ENCODE results near the gene KLF1.
"Not testable (repeated sequence)": the region's sequence is repeated elsewhere in the genome, so short reads cannot be mapped to it uniquely, and the experiment has no call there.

Gene KLF1

DNA sequence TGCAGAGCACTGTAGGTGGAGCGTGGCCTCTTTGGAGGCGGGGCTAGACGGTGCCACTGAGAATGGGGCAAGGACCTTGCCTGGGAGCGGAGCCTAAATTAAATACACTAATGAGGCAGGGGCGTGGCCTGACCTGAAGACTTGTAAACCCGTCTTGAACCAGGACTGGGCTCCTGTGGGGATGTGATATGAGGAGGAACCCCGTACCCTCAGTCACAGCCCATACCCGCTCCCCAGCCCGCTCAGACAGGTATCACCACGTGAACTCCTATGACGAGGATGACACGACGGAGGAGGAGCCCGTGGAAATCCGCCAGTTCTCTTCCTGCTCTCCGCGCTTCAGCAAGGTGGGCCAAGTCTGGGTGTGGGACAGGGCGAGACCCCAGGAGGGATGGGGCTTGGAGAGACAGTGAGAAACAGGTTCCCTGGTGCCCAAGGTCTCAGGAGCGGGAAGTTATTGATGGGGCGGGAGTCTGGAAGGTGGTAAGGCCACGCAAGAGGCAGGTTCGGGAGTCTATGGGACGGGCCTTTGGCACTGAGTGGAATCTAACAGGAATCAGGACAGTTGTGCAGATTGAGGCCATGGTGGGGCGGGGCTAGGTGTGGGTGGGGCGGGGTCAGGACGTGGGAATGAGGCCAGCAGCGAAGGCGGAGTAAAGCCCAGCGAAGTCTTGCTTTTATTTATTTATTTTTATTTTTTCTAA lies 20.4 kb downstream of the KLF1 start:
- no peak for DNase-seq

DNA sequence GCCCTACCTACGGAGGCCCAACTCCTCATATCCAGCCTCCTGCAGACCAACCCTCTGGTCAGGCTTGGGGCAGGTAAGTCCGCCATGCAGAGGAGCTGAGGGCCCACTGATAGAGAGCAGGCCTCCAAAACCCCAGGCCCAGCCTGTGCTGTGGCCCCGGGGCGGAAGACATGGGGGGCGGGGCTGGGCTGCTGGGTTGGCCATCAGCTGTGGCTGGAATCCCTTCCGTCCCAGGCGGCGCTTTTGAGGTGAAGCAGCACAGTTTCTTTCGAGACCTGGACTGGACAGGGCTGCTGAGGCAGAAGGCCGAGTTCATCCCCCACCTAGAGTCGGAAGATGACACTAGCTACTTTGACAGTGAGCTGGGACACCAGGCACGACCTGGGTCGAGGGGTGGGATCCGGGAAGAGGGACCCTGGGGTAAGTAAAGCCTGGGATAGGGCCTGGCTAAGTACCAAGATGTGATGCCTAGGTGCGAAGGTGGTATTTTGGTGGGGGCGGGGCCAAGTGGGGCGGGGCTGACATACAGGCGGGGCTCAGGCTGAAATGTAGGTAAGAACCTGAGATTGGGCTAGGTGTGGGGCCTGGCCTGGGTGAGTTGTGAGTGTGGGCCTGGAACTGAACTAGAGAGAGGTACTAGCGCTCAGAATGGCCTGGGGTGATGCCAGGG lies 21.1 kb downstream of the KLF1 start:
- DNase-seq, result no peak

DNA sequence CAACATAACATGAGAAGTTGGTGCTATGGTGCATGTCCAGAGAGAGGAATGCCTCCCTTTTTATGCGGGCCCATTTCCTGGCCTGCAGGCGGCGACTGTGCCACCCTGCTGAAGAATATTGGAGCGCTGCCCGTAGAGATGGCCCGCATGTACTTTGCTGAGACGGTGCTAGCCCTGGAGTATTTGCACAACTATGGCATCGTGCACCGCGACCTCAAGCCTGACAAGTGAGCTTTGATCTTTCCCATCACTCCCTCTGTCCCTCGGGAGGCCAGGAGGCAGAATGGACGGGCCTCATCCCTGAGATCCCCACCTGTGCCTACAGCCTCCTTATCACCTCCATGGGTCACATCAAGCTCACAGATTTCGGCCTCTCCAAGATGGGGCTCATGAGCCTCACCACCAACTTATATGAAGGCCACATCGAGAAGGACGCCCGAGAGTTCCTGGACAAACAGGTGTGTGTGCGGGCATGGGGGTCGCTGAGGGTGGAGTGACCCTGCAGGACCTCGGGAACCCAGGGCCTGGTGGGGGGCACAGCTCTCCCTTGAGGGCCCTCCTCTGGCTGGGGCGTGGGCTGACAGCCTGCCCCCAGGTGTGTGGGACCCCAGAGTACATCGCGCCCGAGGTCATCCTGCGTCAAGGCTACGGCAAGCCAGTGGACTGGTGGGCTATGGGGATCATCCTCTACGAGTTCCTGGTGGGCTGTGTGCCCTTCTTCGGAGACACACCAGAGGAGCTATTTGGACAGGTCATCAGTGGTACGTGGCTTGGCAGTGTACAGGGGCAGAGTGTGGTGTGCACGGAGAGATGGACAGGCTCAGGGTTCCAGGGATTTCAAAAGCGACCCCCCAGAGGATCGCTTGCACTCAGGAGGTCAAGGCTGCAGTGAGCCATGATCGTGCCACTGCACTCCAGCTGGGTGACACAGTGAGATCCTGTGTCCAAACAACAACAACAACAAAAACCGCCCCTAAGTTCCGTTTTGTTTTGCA lies 22.0 kb downstream of the KLF1 start:
- no peak for DNase-seq

DNA sequence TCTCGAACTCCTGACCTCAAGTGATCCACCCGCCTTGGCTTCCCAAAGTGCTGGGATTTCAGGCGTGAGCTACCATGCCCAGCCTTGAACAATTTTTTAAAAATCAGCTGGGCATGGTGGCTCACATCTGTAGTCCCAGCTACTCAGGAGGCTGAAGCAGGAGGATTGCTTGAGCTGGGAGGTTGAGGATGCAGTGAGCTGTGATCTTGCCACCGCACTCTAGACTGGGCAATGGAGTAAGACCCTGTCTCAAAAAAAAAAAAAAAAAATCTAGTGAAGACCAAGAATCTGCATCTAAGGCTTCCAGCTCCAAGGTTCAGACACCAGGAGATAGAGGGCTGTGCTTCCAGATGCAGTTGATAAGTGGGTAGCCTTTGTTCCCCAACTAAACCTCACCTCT lies 22.9 kb downstream of the KLF1 start:
- DNase-seq, result no peak

DNA sequence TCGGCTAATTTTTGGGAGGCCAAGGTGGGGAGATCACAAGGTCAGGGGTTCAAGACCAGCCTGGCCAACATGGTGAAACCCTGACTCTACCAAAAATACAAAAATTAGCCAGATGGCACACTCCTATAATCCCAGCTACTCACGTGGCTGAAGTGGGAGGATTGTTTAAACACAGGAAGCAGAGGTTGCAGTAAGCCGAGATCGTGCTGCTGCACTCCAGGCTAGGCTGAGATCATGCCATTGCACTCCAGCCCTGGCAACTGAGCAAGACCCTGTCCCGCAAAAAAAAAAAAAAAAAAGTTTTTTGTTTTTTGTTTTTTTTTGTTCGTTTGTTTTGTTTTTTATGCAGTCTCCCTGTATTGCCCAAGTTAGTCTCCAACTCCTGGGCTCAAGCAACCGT lies 27.5 kb downstream of the KLF1 start:
- no peak for DNase-seq

DNA sequence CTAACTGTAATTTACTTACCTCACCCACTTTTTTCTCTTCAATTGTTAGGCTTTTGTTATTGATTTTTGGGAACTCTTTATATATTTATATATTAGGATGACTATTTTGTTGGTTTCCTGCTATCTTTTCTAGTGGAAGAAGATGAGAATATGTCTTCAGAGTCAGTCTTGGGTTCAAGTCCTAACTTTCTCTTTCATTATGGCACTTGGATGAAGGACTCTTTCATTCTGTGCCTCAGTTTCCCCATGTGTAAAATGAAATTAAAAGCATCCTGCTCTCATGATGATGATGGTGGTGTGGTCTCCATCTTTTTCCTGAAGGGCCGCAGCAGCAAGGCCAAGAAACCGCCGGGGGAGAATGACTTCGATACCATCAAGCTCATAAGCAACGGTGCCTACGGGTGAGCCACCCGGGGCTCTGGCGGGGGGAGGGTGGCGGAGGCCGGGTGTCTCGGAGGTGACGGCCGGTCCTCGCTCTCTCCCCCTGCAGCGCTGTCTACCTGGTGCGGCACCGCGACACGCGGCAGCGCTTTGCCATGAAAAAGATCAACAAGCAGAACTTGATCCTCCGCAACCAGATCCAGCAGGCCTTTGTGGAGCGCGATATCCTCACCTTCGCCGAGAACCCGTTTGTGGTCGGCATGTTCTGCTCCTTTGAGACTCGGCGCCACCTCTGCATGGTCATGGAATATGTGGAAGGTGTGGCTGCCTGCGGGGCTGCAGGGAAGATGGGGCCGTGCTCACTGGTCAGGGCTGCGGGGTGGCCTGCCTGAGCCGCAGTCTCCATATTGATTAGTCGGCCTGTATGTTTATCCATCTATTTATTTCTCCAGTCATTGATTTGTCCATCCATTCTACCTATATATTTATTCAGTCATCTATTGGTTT lies 28.7 kb downstream of the KLF1 start:
- DNase-seq, result no peak

DNA sequence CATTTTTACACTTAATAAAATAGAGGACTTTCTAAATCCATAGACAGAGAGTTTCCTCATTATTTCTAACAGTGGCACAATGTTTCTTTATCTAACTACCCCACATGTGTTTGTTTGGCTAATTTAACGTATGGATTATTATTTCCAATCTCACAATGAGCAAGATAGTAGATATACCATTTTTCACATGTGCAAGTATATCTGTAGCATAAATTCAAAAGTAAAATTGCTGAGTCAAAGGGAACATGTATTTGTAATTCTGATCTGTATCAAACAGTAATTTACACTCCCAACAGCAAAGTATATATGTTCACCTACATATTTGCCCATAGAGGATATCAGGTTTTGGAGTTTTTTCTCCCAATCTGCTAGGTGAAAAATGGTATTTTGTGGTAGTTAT lies 30.3 kb downstream of the KLF1 start:
- DNase-seq, result no peak

DNA sequence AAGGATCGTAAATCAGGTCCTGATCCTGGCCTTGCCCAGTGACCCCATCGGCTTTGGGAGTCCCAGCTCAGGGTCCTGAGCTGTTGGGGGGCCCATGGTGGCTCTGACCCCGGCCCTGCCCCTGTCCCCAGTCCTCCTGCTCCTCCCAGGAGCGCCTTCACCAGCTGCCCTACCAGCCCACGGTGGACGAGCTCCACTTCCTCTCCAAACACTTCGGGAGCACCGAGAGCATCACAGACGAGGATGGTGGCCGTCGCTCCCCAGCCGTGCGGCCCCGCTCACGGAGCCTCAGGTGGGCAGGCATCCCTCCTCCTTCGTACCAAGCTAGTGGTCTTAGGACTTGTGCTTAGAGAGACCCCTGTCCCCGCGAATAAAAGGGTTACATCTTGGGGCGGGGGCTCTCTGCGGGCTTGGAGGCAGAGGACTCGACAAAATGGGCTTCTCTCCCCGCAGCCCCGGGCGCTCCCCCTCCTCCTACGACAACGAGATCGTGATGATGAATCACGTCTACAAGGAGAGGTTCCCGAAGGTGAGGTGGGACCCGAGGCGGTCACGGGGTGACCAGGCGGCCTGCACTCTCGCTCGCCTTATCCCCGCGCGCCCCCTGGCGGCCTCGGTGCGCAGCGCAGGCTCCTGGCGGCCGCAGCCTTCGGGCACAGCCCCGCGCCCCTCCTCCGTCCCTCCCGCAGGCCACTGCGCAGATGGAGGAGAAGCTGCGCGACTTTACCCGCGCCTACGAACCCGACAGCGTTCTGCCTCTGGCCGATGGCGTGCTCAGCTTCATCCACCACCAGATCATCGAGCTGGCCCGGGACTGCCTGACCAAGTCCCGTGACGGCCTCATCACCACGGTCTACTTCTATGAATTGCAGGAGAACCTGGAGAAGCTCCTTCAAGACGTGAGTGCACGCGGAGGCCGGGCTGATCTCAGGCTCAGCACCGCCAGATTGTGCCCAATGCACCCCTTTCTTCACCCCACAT lies 39.6 kb downstream of the KLF1 start:
- DNase-seq, result peak; percentile 97

DNA sequence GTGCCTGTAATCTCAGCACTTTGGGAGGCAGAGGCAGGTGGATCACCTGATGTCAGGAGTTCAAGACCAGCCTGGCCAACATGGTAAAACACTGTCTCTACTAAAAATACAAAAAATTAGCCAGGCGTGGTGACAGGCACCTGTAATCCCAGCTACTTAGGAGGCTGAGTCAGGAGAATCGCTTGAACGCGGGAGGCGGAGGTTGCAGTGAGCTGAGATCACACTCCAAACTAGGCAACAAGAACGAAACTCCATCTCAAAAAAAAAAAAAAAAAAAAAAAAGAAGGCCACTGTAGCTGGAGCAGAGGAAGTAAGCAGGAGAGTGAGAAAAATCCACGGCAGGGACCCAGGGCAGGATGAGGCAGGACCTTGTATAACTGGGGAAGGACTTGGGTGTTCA lies 40.4 kb downstream of the KLF1 start:
- DNase-seq, result not testable (repeated sequence)

DNA sequence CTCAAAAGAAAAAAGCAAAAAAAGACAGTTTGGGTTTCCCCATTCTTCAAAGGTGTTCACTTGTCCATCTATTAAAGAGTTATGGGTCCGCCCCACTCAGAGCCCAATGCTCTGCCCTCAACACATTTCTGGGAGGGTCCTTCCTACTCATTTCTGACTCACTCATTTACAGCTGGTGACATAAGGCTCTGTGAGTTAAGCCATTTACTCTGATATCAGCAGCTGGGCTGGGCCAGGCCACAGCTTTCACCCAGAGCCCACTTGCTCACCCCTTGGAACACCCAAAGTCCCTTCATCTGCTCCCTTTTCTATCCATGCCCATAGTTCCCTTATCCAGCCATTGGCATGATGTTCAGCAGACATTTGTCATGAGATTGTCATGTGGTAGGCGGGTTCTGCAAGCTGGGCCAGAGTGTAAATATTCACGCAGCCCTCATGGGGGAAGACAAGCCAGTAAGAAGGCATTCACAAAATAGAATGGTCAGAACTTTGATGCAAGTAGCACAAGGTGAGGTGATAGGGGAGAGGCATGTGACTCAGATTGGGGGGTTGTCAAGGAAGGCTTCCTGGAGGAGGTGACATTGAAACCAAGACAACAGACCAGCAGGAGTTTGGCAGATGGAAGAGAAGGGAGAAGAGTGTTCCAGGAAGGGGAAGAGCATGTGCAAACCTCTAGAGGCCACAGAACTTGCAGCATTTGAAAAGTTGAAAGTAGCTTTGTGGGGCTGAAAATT lies 42.8 kb downstream of the KLF1 start:
- DNase-seq, result no peak

DNA sequence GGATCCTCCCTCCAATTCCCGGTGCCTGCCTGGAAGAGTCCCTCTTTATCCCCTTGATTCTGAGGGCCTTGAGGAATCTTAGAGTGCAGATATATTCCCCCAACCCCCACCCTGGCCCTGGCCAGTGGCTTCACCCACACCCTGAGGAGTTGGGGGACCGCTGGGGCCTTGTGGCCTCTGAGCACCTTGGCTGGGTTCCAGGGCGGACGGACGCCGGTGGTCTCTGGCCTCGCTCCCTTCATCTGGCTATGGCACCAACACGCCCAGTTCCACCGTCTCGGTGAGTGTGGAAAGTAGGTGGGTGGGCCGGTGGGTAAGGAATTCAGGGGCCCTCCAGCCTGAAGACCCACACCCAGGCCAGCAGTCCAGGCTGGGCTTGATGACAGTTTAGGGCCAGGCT lies 43.7 kb downstream of the KLF1 start:
- DNase-seq, result no peak

DNA sequence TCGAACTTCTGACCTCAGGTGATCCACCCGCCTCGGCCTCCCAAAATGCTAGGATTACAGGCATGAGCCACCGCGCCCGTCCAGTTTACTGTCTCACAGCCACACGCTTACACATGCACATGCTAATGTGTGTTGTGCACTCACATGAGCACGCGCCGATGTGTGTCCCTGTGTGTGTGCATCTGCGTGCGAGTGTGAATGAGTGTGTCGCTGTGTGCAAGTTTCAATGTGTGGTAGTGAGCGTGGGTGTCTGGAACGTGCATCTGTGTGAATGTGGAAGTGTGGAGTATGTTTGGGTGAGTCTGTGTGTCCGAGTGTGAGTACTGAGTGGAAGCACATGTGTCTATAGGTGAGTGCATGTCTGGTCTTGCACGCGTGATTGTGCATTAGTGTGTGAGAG lies 44.5 kb downstream of the KLF1 start:
- DNase-seq, result no peak

DNA sequence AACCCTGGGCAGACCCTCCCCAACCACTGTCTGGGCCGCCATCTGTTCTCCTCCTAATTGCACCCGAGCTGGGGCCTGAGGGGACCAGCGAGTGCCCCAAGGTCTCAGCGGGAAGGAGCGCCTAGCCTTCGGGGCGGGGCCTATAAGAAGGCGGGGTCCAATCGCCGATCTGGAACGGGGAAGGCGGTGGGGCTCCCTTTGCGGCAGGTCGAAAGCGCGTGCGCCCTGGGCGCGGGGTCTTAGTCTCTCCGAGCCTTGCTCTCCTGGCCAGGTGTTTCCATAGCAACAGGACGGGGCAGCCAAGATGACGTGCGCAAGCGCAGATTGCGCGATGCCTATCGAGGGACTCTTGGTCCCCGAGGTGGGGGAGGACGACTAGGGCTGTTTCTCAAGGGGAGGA lies 45.9 kb downstream of the KLF1 start:
- DNase-seq, result peak; percentile 66

DNA sequence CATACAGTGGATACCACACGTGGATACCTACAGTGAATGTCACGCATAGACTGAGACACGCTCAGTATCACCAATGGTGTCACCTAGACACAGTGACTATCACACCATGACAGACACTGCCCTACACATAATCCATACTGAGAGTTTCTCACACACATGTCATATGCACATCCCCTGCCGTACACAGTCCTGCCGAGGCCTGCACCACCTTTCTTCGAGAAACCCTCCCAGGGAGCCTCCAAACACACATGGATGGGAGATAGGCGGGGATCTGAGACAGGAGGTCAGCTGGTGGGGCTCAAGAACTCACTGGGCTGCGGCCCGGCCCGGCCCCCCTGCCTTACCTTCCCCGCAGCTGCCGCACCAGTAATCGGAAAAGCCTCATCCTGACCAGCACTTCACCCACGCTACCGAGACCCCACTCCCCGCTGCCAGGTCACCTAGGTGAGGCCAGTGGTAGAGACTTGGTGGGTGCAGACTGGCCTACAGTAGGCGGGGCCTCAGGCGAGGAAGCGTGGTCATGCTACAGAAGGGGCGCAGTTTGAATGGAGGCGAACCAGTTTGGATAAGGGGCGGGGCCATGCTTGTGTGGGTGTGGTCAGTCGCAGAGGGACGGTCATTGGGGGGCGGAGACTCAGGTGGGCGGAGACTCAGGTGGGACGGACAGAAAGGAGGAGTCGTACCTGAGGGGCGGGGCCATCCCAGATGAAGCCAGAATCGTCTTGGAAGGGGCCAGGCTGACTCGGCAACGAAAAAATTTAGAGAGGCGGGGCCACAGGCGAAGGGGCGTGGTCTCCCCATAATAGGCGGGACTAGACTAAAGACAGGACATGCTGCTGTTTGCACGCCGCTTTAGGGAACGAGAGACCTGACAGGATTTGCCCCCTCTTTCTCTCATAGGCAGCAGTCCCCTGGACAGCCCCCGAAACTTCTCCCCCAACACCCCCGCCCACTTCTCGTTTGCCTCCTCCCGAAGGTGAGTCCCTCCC lies 46.6 kb downstream of the KLF1 start:
- DNase-seq, result peak; percentile 67

DNA sequence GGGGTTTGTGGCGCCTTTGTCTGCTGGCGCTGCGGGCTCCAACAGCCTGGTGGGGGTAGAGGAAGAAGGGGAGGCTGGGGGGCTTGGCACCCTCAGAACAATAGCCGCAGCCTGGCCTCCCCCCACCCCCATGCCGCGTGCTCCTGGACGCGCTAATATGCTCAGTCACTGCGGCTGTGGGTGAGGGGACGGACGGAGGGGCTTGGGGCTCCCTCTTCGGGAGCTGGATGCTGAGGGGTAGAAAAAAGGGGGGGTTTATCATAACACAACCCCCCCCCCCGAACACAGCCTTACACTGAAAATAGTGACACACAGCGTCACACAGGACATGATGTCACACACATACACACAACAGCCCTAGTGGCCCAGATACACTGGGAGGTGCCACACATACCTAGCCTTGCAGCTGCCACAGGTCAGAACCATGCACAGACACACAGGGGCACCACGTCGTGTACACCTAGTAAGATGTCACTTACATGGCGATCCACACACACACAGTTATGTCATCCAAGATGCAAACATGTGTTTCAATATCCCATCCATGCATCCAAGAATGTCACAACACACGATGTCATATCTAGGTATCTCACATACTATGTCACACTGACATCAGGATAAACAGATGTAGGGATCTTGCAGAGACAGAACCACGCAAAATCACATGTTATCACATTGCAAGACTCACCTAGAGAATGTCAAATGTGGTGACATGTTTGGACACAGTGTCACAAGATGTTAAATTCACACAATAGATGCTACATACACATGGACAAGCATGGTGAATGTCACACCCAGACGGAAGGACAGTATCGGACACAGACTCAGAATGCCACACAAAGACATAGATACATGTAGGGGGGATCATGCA lies 47.9 kb downstream of the KLF1 start:
- DNase-seq, result no peak

DNA sequence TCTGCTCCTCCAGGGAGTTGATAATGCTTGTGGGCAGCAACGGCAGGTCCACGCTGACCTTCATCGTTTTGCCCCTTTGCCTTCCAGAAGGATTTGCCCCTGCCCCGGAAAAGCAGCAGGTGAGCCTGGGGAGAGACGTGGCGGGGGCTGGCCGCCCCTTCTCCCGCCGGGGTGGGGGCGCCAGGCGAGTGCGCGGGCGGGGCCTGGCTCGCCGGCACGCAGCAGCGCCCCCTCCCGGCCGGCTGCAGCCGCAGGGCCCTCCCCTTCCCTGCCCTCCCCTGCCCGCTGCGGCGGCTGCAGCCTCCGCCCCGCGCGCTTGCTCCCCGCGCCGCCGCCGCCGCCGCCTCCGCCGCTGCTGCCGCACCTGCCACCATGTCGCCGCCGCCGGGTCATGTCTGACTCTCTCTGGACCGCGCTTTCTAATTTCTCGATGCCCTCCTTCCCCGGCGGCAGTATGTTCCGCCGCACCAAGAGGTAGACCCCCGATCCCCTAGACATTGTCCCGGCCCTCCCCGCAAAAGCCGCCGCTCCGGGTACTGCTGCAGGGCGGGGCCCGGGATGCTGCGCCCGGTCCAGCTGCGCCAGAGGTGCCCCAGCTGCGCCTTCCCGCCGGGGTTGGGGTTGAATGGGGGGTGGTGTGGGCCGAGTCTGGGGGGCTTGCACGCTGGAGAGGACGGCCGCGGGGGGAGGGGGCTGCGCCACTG lies 48.7 kb downstream of the KLF1 start, which contains the start of gene MAST1:
Gene MAST1, plus strand, starts transcription at position 334 of the 704 bp plus-strand sequence. Its CDS starts 58 bp downstream, at position 392.
- peak; percentile 74 for DNase-seq

DNA sequence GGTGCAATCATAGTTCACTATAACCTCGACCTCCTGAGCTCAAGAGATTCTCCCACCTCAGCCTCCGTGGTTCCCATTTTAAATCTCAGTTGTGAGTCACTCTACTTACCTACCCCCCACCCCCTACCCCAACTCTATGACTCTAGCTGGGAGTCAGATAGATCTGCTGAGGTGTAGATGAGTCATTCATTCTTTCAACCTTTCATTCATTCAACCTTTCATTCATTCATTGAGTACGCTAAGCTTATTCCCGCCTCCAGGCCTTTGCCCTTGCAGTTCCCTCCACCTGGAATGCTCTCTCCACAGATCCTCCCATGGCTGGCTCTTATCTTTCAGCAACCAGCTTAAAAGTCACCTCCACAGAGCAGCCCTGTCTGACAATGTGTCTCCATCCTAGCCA lies 49.8 kb downstream of the KLF1 start:
- no peak for DNase-seq

DNA sequence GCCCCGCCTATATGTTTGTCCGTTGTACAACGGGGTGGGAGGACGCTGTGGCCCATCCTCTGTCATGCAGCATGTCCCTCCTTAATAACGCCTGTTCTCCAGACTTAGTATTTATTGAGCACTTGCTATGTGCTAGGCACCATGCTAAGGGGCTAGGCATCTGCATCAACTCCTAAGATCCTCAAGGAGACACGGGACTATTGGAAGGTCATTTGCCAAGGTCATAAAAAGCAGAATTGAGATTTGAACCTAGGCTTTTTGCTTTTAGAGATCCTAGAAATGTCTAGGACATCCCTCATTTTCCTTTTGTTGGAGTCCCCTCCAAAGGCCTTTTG lies 50.5 kb downstream of the KLF1 start:
- no peak for DNase-seq

Data from activated CD8-positive, alpha-beta memory T cell treated with anti-CD3 and anti-CD28 coated beads for 24 hours (primary cell).